SK-N-MC (cell line): ENCODE measurements around the gene H1-8.

Experiments used
- DNase-seq: peaks from one replicate; pipeline ENCODE4 v3.0.0-alpha.2; 2011; ENCODE audit warnings: low read depth, low spot score
- H3K27ac ChIP-seq: fragments of 200-600 bp; sonication (generic); 2 replicates; pipeline ENCODE4 v1.5.1; 2016; ENCODE audit warnings: mixed run types
- H3K36me3 ChIP-seq: fragments of 200-600 bp; sonication (generic); 2 replicates; pipeline ENCODE4 v1.6.1; 2017; ENCODE audit warnings: antibody characterized with exemption, low read length, mixed read lengths; ENCODE audit not compliant: insufficient read depth
- H3K4me3 ChIP-seq: fragments of 200-600 bp; sonication (generic); 2 replicates; pipeline ENCODE4 v1.5.1; 2016
- H3K9ac ChIP-seq: fragments of 200-600 bp; sonication (generic); 2 replicates; pipeline ENCODE4 v1.8.0; 2017; ENCODE audit warnings: mixed run types, mixed read lengths; ENCODE audit not compliant: insufficient read length
- H3K9me3 ChIP-seq: fragments of 200-600 bp; sonication (generic); 2 replicates; pipeline ENCODE4 v1.6.1; 2017; ENCODE audit warnings: low read depth, mild to moderate bottlenecking, antibody characterized with exemption, low read length, moderate library complexity, mixed read lengths
- EZH2 ChIP-seq: fragments of 200-600 bp; sonication (generic); IDR thresholded peaks from one replicate; pipeline ENCODE4 v1.6.1; 2017; ENCODE audit warnings: antibody characterized with exemption
- FOXP2 ChIP-seq: optimal IDR thresholded peaks from 2 replicates; pipeline ENCODE3; 2011; ENCODE audit warnings: mild to moderate bottlenecking, moderate library complexity; ENCODE audit not compliant: insufficient read depth; ENCODE audit errors: extremely low read length, control extremely low read depth
- POLR2AphosphoS5 ChIP-seq: IDR thresholded peaks from 2 replicates; pipeline ENCODE4 v1.6.1; 2012; ENCODE audit warnings: mild to moderate bottlenecking, low read depth, low read length, borderline replicate concordance

Gene H1-8

GRCh38 chr3:129519896-129520715 is 22.9 kb upstream of the H1-8 start:
- H3K27ac ChIP-seq = no peak overlapping the region
- H3K36me3 ChIP-seq = no peaks in the 10 kb centered on the region
- H3K4me3 ChIP-seq = no peak overlapping the region
- no peak overlapping the region for H3K9ac ChIP-seq
- DNase-seq = no peak
- no peak for TF ChIP-seq EZH2
- no peak for TF ChIP-seq POLR2AphosphoS5
- no peaks in the 10 kb centered on the region for H3K9me3 ChIP-seq

- Histone ChIP-seq H3K4me3 (no peak overlapping the region), H3K27ac (no peak overlapping the region), H3K9me3 (no peaks in the 10 kb centered on the region), H3K9ac (no peak overlapping the region), H3K36me3 (no peaks in the 10 kb centered on the region)
- no peak for TF ChIP-seq EZH2
- TF ChIP-seq FOXP2 = no peak
- TF ChIP-seq POLR2AphosphoS5 = no peak
- no peak for DNase-seq
Observed at GRCh38 chr3:129520960-129521359, 22.0 kb upstream of the H1-8 start.

GRCh38 chr3:129521611-129522010 is 21.4 kb upstream of the H1-8 start:
- Histone ChIP-seq H3K4me3 (no peak overlapping the region), H3K9ac (no peak overlapping the region), H3K36me3 (no peaks in the 10 kb centered on the region), H3K27ac (no peak overlapping the region), H3K9me3 (no peaks in the 10 kb centered on the region)
- no peak for DNase-seq
- TF ChIP-seq EZH2 (no peak), FOXP2 (no peak), POLR2AphosphoS5 (no peak)

GRCh38 chr3:129522953-129523352 is 20.0 kb upstream of the H1-8 start:
- no peak overlapping the region for H3K9ac ChIP-seq
- H3K4me3 ChIP-seq = no peak overlapping the region
- H3K36me3 ChIP-seq = no peaks in the 10 kb centered on the region
- TF ChIP-seq FOXP2 (no peak), POLR2AphosphoS5 (no peak), EZH2 (no peak)
- DNase-seq = no peak
- no peak overlapping the region for H3K27ac ChIP-seq
- no peaks in the 10 kb centered on the region for H3K9me3 ChIP-seq

- Histone ChIP-seq H3K4me3 (no peak overlapping the region), H3K27ac (no peak overlapping the region), H3K9me3 (no peaks in the 10 kb centered on the region), H3K36me3 (no peaks in the 10 kb centered on the region), H3K9ac (no peak overlapping the region)
- no peak for DNase-seq
- TF ChIP-seq POLR2AphosphoS5 (no peak), FOXP2 (no peak), EZH2 (no peak)
Observed at GRCh38 chr3:129524081-129524480, 18.9 kb upstream of the H1-8 start.

- Histone ChIP-seq H3K9ac (no peak overlapping the region), H3K9me3 (no peaks in the 10 kb centered on the region), H3K27ac (no peak overlapping the region), H3K36me3 (no peaks in the 10 kb centered on the region), H3K4me3 (no peak overlapping the region)
- TF ChIP-seq POLR2AphosphoS5 = no peak
- TF ChIP-seq EZH2 = no peak
- no peak for TF ChIP-seq FOXP2
- no peak for DNase-seq
Observed at GRCh38 chr3:129525341-129525968, 17.5 kb upstream of the H1-8 start.

- Histone ChIP-seq H3K27ac (no peak overlapping the region), H3K36me3 (no peaks in the 10 kb centered on the region), H3K4me3 (no peak overlapping the region), H3K9me3 (no peaks in the 10 kb centered on the region), H3K9ac (no peak overlapping the region)
- no peak for DNase-seq
- TF ChIP-seq EZH2 = no peak
Observed at GRCh38 chr3:129526121-129526900, 16.7 kb upstream of the H1-8 start.

GRCh38 chr3:129527262-129527661 is 15.7 kb upstream of the H1-8 start:
- DNase-seq = no peak
- no peaks in the 10 kb centered on the region for H3K36me3 ChIP-seq
- no peak overlapping the region for H3K9ac ChIP-seq
- no peak overlapping the region for H3K27ac ChIP-seq
- no peaks in the 10 kb centered on the region for H3K9me3 ChIP-seq
- no peak for TF ChIP-seq FOXP2
- no peak for TF ChIP-seq POLR2AphosphoS5
- no peak for TF ChIP-seq EZH2
- H3K4me3 ChIP-seq = no peak overlapping the region

GRCh38 chr3:129528589-129529100 is 14.3 kb upstream of the H1-8 start, which contains the start of gene RHO:
TSS of gene RHO (plus strand) at chr3:129528639. CDS start at chr3:129528734, 95 bp downstream.
- Histone ChIP-seq H3K9me3 (no peaks in the 10 kb centered on the region), H3K9ac (no peak within 1 kb of the TSS), H3K36me3 (no peaks in the 10 kb centered on the region), H3K27ac (no peak within 1 kb of the TSS), H3K4me3 (no peak within 1 kb of the TSS)
- DNase-seq = no peak
- no peak for TF ChIP-seq POLR2AphosphoS5
- no peak for TF ChIP-seq EZH2
